HepG2 (cell line): ENCODE measurements around the gene LHX3. TPM values are rescaled to one million over a fixed set of nuclear protein-coding genes. Genes with fewer than 3 reads are reported as not detected.
A peak's percentile ranks its signal among the peaks of the same experiment; 100 is the strongest.

Experiments used
- BRCA1 ChIP-seq: sonication (generic); formaldehyde crosslinking; IDR thresholded peaks from 2 replicates; pipeline ENCODE4 v1.4.0; 2020; ENCODE audit warnings: missing genetic modification reagents
- CHD2 ChIP-seq: IDR thresholded peaks from 2 replicates; pipeline ENCODE4 v1.6.1; 2011; ENCODE audit warnings: low read depth, low read length, improper control_type of control experiment
- FOXJ3 ChIP-seq: sonication (generic); formaldehyde crosslinking; IDR thresholded peaks from 2 replicates; pipeline ENCODE4 v1.4.0; 2020; ENCODE audit warnings: missing genetic modification reagents, mild to moderate bottlenecking, borderline replicate concordance
- KLF16 ChIP-seq, 2 experiments: sonication (generic) in 1 of 2; formaldehyde crosslinking in 1 of 2; IDR thresholded peaks; 2 replicates each; pipeline versions ENCODE4 v1.6.1 to v1.8.0; 2016 to 2023; ENCODE audit warnings: missing genetic modification reagents in 2 of 2, missing compliant biosample characterization in 1 of 2
- MEIS2 ChIP-seq: sonication (generic); formaldehyde crosslinking; IDR thresholded peaks from 2 replicates; pipeline ENCODE4 v1.9.0; 2021; ENCODE audit warnings: mild to moderate bottlenecking, missing genetic modification reagents
- MXI1 ChIP-seq: IDR thresholded peaks from 3 replicates; pipeline ENCODE4 v1.6.1; 2012; ENCODE audit warnings: low read depth, low read length, inconsistent platforms, borderline replicate concordance
- NPAS2 ChIP-seq: sonication (generic); formaldehyde crosslinking; IDR thresholded peaks from 2 replicates; pipeline ENCODE4 v1.8.0; 2022; ENCODE audit warnings: mild to moderate bottlenecking, missing genetic modification reagents, borderline replicate concordance
- RELA ChIP-seq: sonication (generic); formaldehyde crosslinking; IDR thresholded peaks from 2 replicates; pipeline ENCODE4 v1.4.0; 2020; ENCODE audit warnings: missing genetic modification reagents
- RORA ChIP-seq: sonication (generic); formaldehyde crosslinking; IDR thresholded peaks from 2 replicates; pipeline ENCODE4 v1.5.0; 2020; ENCODE audit warnings: mild to moderate bottlenecking, missing genetic modification reagents, moderate library complexity
- SYNCRIP ChIP-seq: fragments of 200-400 bp; formaldehyde crosslinking; IDR thresholded peaks from 2 replicates; pipeline ENCODE4 v1.6.1; 2018; ENCODE audit warnings: mild to moderate bottlenecking, low read depth, low read length; ENCODE audit not compliant: insufficient read depth
- TCF7 ChIP-seq: sonication (generic); IDR thresholded peaks from 2 replicates; pipeline ENCODE4 v1.6.1; 2016; ENCODE audit warnings: antibody characterized with exemption, low read depth
- TEAD3 ChIP-seq: optimal IDR thresholded peaks from 2 replicates; pipeline ENCODE3; 2016; ENCODE audit warnings: borderline replicate concordance
- THRA ChIP-seq: sonication (generic); formaldehyde crosslinking; IDR thresholded peaks from 2 replicates; pipeline ENCODE4 v1.4.0; 2020; ENCODE audit warnings: missing genetic modification reagents, borderline replicate concordance
- TRIM24 ChIP-seq: sonication (generic); formaldehyde crosslinking; IDR thresholded peaks from 2 replicates; pipeline ENCODE4 v1.8.0; 2022; ENCODE audit warnings: mild to moderate bottlenecking, missing genetic modification reagents
- TSC22D2 ChIP-seq: sonication (generic); formaldehyde crosslinking; IDR thresholded peaks from 2 replicates; pipeline ENCODE4 v1.5.1; 2020; ENCODE audit warnings: missing genetic modification reagents, mild to moderate bottlenecking, borderline replicate concordance
- ZBTB7A ChIP-seq: sonication (generic); formaldehyde crosslinking; IDR thresholded peaks from 2 replicates; pipeline ENCODE4 v1.8.0; 2022; ENCODE audit warnings: mild to moderate bottlenecking, missing genetic modification reagents
- ZFP90 ChIP-seq: sonication (generic); formaldehyde crosslinking; IDR thresholded peaks from 2 replicates; pipeline ENCODE4 v1.8.0; 2022; ENCODE audit warnings: missing genetic modification reagents, mild to moderate bottlenecking, inconsistent platforms, borderline replicate concordance
- ZFY ChIP-seq: sonication (generic); formaldehyde crosslinking; IDR thresholded peaks from 2 replicates; pipeline ENCODE4 v1.4.0; 2020; ENCODE audit warnings: missing genetic modification reagents
- ZKSCAN8 ChIP-seq: IDR thresholded peaks from 2 replicates; pipeline ENCODE4 v1.6.1; 2016; ENCODE audit warnings: borderline replicate concordance, missing genetic modification reagents, missing compliant biosample characterization
- ZNF180 ChIP-seq: sonication (generic); formaldehyde crosslinking; IDR thresholded peaks from 2 replicates; pipeline ENCODE4 v1.4.0; 2020; ENCODE audit warnings: low read depth, missing genetic modification reagents, borderline replicate concordance
- ZNF446 ChIP-seq: sonication (generic); formaldehyde crosslinking; IDR thresholded peaks from 2 replicates; pipeline ENCODE4 v1.5.0; 2020; ENCODE audit warnings: mild to moderate bottlenecking, missing genetic modification reagents
- ZNF562 ChIP-seq: sonication (generic); formaldehyde crosslinking; IDR thresholded peaks from 2 replicates; pipeline ENCODE4 v1.8.0; 2022; ENCODE audit warnings: missing genetic modification reagents, borderline replicate concordance
- ZNF567 ChIP-seq: sonication (generic); formaldehyde crosslinking; IDR thresholded peaks from 2 replicates; pipeline ENCODE4 v1.8.1; 2023; ENCODE audit warnings: mild to moderate bottlenecking, missing genetic modification reagents, borderline replicate concordance
- ZNF605 ChIP-seq: sonication (generic); formaldehyde crosslinking; IDR thresholded peaks from 2 replicates; pipeline ENCODE4 v1.8.0; 2022; ENCODE audit warnings: mild to moderate bottlenecking, missing genetic modification reagents
- ZNF737 ChIP-seq: sonication (generic); formaldehyde crosslinking; IDR thresholded peaks from 2 replicates; pipeline ENCODE4 v1.5.0; 2020; ENCODE audit warnings: missing genetic modification reagents, mild to moderate bottlenecking, borderline replicate concordance
- ZNF781 ChIP-seq: sonication (generic); formaldehyde crosslinking; IDR thresholded peaks from 2 replicates; pipeline ENCODE4 v1.5.1; 2020; ENCODE audit warnings: borderline replicate concordance, mild to moderate bottlenecking, missing genetic modification reagents; ENCODE audit errors: not compliant biosample characterization
- ZNF788 ChIP-seq: sonication (generic); formaldehyde crosslinking; IDR thresholded peaks from 2 replicates; pipeline ENCODE4 v1.5.0; 2020; ENCODE audit warnings: mild to moderate bottlenecking, missing genetic modification reagents, borderline replicate concordance
- ZNF841 ChIP-seq: sonication (generic); formaldehyde crosslinking; IDR thresholded peaks from 2 replicates; pipeline ENCODE4 v1.8.1; 2023; ENCODE audit warnings: missing genetic modification reagents, borderline replicate concordance
- ZSCAN20 ChIP-seq: sonication (generic); formaldehyde crosslinking; IDR thresholded peaks from 2 replicates; pipeline ENCODE4 v1.4.0; 2020; ENCODE audit warnings: missing genetic modification reagents, mild to moderate bottlenecking, borderline replicate concordance
- polyA plus RNA-seq, 8 experiments: library from polyadenylated mRNA; depleted of rRNA in 3 of 8; stranded (reverse) in 7 of 8; unstranded in 1 of 8; fragments of >200 nt; fragmentation: Illumina TruSeq in 4 of 8; extraction: Trizol in 4 of 8; gene quantifications; 2 replicates each; pipeline versions ENCODE4 v1.2.1 to v1.2.3, GENCODE V29; 2011 to 2016; ENCODE audit warnings: low read depth in 4 of 8, missing spikeins in 1 of 8, mixed read lengths in 1 of 8; ENCODE audit not compliant: insufficient read depth in 1 of 8
- total RNA-seq, 5 experiments: library from RNA; depleted of rRNA; stranded (reverse); fragments of >200 nt; fragmentation: Illumina TruSeq; extraction: Trizol; gene quantifications; 2 replicates each; pipeline ENCODE4 v1.2.3, GENCODE V29; 2016; ENCODE audit warnings: low read depth in 1 of 5
- TF ChIP-seq, protein P1 (sequence below): sonication (generic); formaldehyde crosslinking; IDR thresholded peaks from 2 replicates; pipeline ENCODE4 v1.4.0; 2020; ENCODE audit warnings: missing genetic modification reagents, low read depth, mild to moderate bottlenecking, borderline replicate concordance

The LHX3 gene
- total and polyA plus RNA-seq, 2 of the 13 experiments (the other 11 are each of a cell fraction or from before 2014, with no cell fraction given), result not detected

- TF ChIP-seq ZNF567 (CRISPR knock-in tag) (no peak), TEAD3 (peak; percentile 31), ZNF562 (no peak), TSC22D2 (CRISPR knock-in tag) (no peak), ZNF605 (CRISPR knock-in tag) (0 out of 2 replicates have a peak, but pooled peaks have one; percentile 26), ZNF737 (no peak), ZKSCAN8 (CRISPR knock-in tag) (no peak), ZSCAN20 (CRISPR knock-in tag) (no peak), NPAS2 (CRISPR knock-in tag) (no peak), TCF7 (no peak), ZNF788 (CRISPR knock-in tag) (no peak), ZFP90 (CRISPR knock-in tag) (no peak), CHD2 (no peak), ZNF180 (CRISPR knock-in tag) (no peak), ZNF841 (CRISPR knock-in tag) (no peak), TRIM24 (CRISPR knock-in tag) (no peak), SYNCRIP (no peak), RORA (CRISPR knock-in tag) (no peak), ZBTB7A (peak; percentile 27; the same call in 1 of the 2 replicates), BRCA1 (no peak), ZNF781 (CRISPR knock-in tag) (no peak), MEIS2 (no peak), RELA (CRISPR knock-in tag) (no peak), FOXJ3 (CRISPR knock-in tag) (no peak), ZFY (CRISPR knock-in tag) (no peak), ZNF446 (CRISPR knock-in tag) (no peak), MXI1 (no peak), KLF16 (CRISPR knock-in tag; IDR thresholded peaks at IDR 0.05) (no peak), THRA (CRISPR knock-in tag) (no peak)
- TF ChIP-seq, protein P1, sequence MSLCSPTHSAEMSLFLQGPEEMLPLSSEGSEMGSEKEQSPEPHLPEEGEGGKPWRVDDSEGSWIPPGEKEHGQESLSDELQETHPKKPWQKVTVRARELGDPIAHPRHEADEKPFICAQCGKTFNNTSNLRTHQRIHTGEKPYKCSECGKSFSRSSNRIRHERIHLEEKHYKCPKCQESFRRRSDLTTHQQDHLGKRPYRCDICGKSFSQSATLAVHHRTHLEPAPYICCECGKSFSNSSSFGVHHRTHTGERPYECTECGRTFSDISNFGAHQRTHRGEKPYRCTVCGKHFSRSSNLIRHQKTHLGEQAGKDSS, result no peak
These were observed 57.7 kb downstream of the LHX3 start (continued) for GRCh38 chr9:136147038-136147889.
